OCI-LY1 (cell line): ENCODE measurements around the gene SDC3.

ENCODE experiments used
- H2AFZ ChIP-seq: fragments of 200-600 bp; sonication (generic), shearing (Covaris generic); 2 replicates; pipeline ENCODE4 v1.6.0; 2014; ENCODE audit warnings: antibody characterized with exemption, mild to moderate bottlenecking, low read length
- H3F3A ChIP-seq: fragments of 200-600 bp; sonication (generic), shearing (Covaris generic); 2 replicates; pipeline ENCODE4 v1.6.0; 2014; ENCODE audit warnings: mild to moderate bottlenecking, antibody characterized with exemption, low read length, moderate library complexity; ENCODE audit not compliant: insufficient read depth
- H3K27ac ChIP-seq: fragments of 200-600 bp; sonication (generic); 2 replicates; pipeline ENCODE4 v1.5.1; 2014; ENCODE audit warnings: low read length, mixed run types, mild to moderate bottlenecking, low read depth; ENCODE audit not compliant: poor library complexity, severe bottlenecking
- H3K27me3 ChIP-seq: fragments of 200-600 bp; sonication (generic); 2 replicates; pipeline ENCODE4 v1.6.0; 2014; ENCODE audit warnings: antibody characterized with exemption, mild to moderate bottlenecking, low read length, moderate library complexity; ENCODE audit not compliant: insufficient read depth
- H3K36me3 ChIP-seq: fragments of 200-600 bp; sonication (generic); 2 replicates; pipeline ENCODE4 v1.6.1; 2014; ENCODE audit warnings: mild to moderate bottlenecking, antibody characterized with exemption, low read length, moderate library complexity, mixed read lengths; ENCODE audit not compliant: insufficient read depth
- H3K4me1 ChIP-seq: fragments of 200-600 bp; sonication (generic); 2 replicates; pipeline ENCODE4 v1.5.1; 2014; ENCODE audit warnings: mild to moderate bottlenecking, low read length, moderate library complexity; ENCODE audit not compliant: insufficient read depth, severe bottlenecking
- H3K4me2 ChIP-seq: fragments of 200-600 bp; sonication (generic), shearing (Covaris generic); 2 replicates; pipeline ENCODE4 v1.6.1; 2014; ENCODE audit warnings: low read length
- H3K4me3 ChIP-seq: fragments of 200-600 bp; sonication (generic); 2 replicates; pipeline ENCODE4 v1.5.1; 2014; ENCODE audit warnings: low read length, low read depth, mild to moderate bottlenecking, mixed read lengths; ENCODE audit not compliant: poor library complexity, severe bottlenecking
- H3K79me2 ChIP-seq: fragments of 200-600 bp; shearing (Covaris generic); 2 replicates; pipeline ENCODE4 v1.6.1; 2016; ENCODE audit warnings: mixed run types, low read length, mixed read lengths; ENCODE audit not compliant: insufficient read depth
- H3K9ac ChIP-seq: fragments of 200-600 bp; sonication (generic), shearing (Covaris generic); 2 replicates; pipeline ENCODE4 v1.6.1; 2014; ENCODE audit warnings: mild to moderate bottlenecking, low read length, mixed read lengths
- H3K9me2 ChIP-seq: fragments of 200-600 bp; sonication (generic), shearing (Covaris generic); 2 replicates; pipeline ENCODE4 v1.6.1; 2014; ENCODE audit warnings: low read depth, mild to moderate bottlenecking, low read length, mixed read lengths
- H3K9me3 ChIP-seq: fragments of 200-600 bp; shearing (Covaris generic); 2 replicates; pipeline ENCODE4 v1.6.1; 2014; ENCODE audit warnings: low read length, mixed read lengths
- H4K20me1 ChIP-seq: fragments of 200-600 bp; sonication (generic), shearing (Covaris generic); 2 replicates; pipeline ENCODE4 v1.6.0; 2016; ENCODE audit warnings: mild to moderate bottlenecking, low read length; ENCODE audit not compliant: insufficient read depth
- EZH2 ChIP-seq: fragments of 200-600 bp; sonication (generic), shearing (Covaris generic); IDR thresholded peaks from 2 replicates; pipeline ENCODE4 v1.8.0; 2017; ENCODE audit warnings: borderline replicate concordance, mixed run types, mild to moderate bottlenecking, antibody characterized with exemption, low read length, moderate library complexity, mixed read lengths
- TF ChIP-seq, protein P1 (sequence below): fragments of 200-600 bp; sonication (generic), shearing (Covaris generic); IDR thresholded peaks from 2 replicates; pipeline ENCODE4 v1.5.1; 2017; ENCODE audit warnings: mild to moderate bottlenecking, antibody characterized with exemption, low read length, moderate library complexity, mixed read lengths

Gene SDC3

GRCh38 chr1:30837653-30838052 lies 70.9 kb downstream of the SDC3 start:
- no peak overlapping the region for H2AFZ ChIP-seq
- no peaks in the 10 kb centered on the region for H3K9me2 ChIP-seq
- no peak for TF ChIP-seq EZH2
- TF ChIP-seq, protein P1, sequence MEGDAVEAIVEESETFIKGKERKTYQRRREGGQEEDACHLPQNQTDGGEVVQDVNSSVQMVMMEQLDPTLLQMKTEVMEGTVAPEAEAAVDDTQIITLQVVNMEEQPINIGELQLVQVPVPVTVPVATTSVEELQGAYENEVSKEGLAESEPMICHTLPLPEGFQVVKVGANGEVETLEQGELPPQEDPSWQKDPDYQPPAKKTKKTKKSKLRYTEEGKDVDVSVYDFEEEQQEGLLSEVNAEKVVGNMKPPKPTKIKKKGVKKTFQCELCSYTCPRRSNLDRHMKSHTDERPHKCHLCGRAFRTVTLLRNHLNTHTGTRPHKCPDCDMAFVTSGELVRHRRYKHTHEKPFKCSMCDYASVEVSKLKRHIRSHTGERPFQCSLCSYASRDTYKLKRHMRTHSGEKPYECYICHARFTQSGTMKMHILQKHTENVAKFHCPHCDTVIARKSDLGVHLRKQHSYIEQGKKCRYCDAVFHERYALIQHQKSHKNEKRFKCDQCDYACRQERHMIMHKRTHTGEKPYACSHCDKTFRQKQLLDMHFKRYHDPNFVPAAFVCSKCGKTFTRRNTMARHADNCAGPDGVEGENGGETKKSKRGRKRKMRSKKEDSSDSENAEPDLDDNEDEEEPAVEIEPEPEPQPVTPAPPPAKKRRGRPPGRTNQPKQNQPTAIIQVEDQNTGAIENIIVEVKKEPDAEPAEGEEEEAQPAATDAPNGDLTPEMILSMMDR: no peak
- no peak overlapping the region for H3K4me2 ChIP-seq
- H3K4me3 ChIP-seq: no peak overlapping the region
- no peaks in the 10 kb centered on the region for H4K20me1 ChIP-seq
- peaks cover 6% of the 10 kb centered on the region; the same call in 1 of the 2 replicates for H3K27me3 ChIP-seq
- no peak overlapping the region for H3K9ac ChIP-seq
- H3K9me3 ChIP-seq: no peaks in the 10 kb centered on the region
- H3K79me2 ChIP-seq: no peaks in the 10 kb centered on the region
- H3K36me3 ChIP-seq: no peaks in the 10 kb centered on the region
- H3K27ac ChIP-seq: no peak overlapping the region
- H3K4me1 ChIP-seq: no peaks in the 10 kb centered on the region
- H3F3A ChIP-seq: no peaks in the 10 kb centered on the region

DNA sequence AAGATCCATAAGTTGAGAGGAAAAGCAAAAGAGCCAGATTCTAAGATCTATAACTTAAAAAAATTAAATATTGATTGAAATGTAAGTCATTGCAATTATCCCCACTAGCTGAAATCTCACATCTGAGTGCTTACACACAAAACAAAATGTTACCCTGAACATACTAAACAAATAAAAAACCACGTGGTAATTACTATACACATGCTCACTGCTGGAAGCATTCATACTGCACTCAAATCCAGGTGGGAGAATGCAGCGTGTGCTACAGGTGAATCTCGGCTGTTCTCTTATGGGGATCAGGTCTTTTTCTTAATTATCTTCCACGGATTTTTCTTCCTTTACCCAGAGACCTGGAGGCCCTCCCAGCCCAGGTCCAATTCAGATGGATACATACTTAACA lies 74.3 kb downstream of the SDC3 start:
- H3K9me3 ChIP-seq: no peaks in the 10 kb centered on the region
- H3K27me3 ChIP-seq: peaks cover 10% of the 10 kb centered on the region; the same call in 1 of the 2 replicates
- TF ChIP-seq EZH2: no peak
- TF ChIP-seq, protein P1: no peak
- no peak overlapping the region for H3K27ac ChIP-seq
- no peaks in the 10 kb centered on the region for H3K79me2 ChIP-seq
- H2AFZ ChIP-seq: no peak overlapping the region
- H3K4me1 ChIP-seq: no peaks in the 10 kb centered on the region
- no peaks in the 10 kb centered on the region for H3F3A ChIP-seq
- no peaks in the 10 kb centered on the region for H3K9me2 ChIP-seq
- H3K36me3 ChIP-seq: no peaks in the 10 kb centered on the region
- H3K9ac ChIP-seq: no peak overlapping the region
- no peak overlapping the region for H3K4me3 ChIP-seq
- no peaks in the 10 kb centered on the region for H4K20me1 ChIP-seq
- no peak overlapping the region for H3K4me2 ChIP-seq

GRCh38 chr1:30830537-30830936 lies 78.0 kb downstream of the SDC3 start:
- H3K27me3 ChIP-seq: peaks cover 10% of the 10 kb centered on the region; the same call in 1 of the 2 replicates
- H3K79me2 ChIP-seq: no peaks in the 10 kb centered on the region
- H3K27ac ChIP-seq: no peak overlapping the region
- H4K20me1 ChIP-seq: no peaks in the 10 kb centered on the region
- H3K36me3 ChIP-seq: no peaks in the 10 kb centered on the region
- no peak overlapping the region for H3K4me3 ChIP-seq
- H3K4me2 ChIP-seq: no peak overlapping the region
- no peaks in the 10 kb centered on the region for H3K9me2 ChIP-seq
- no peaks in the 10 kb centered on the region for H3K9me3 ChIP-seq
- TF ChIP-seq EZH2: no peak
- TF ChIP-seq, protein P1: no peak
- no peaks in the 10 kb centered on the region for H3K4me1 ChIP-seq
- no peak overlapping the region for H3K9ac ChIP-seq
- no peak overlapping the region for H2AFZ ChIP-seq
- H3F3A ChIP-seq: no peaks in the 10 kb centered on the region
